Measurements from ENCODE around the gene CACNA2D2.

- TF ChIP-seq ATF3 (IDR thresholded peaks at IDR 0.05; ENCODE audit: insufficient read depth, low read depth, low read length) = no peak
- TF ChIP-seq, protein P1, sequence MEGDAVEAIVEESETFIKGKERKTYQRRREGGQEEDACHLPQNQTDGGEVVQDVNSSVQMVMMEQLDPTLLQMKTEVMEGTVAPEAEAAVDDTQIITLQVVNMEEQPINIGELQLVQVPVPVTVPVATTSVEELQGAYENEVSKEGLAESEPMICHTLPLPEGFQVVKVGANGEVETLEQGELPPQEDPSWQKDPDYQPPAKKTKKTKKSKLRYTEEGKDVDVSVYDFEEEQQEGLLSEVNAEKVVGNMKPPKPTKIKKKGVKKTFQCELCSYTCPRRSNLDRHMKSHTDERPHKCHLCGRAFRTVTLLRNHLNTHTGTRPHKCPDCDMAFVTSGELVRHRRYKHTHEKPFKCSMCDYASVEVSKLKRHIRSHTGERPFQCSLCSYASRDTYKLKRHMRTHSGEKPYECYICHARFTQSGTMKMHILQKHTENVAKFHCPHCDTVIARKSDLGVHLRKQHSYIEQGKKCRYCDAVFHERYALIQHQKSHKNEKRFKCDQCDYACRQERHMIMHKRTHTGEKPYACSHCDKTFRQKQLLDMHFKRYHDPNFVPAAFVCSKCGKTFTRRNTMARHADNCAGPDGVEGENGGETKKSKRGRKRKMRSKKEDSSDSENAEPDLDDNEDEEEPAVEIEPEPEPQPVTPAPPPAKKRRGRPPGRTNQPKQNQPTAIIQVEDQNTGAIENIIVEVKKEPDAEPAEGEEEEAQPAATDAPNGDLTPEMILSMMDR (IDR thresholded peaks at IDR 0.05; ENCODE audit: control extremely low read depth in 1 of 3, insufficient read depth in 1 of 3, low read depth in 1 of 3, low read length in 3 of 3) = no peak
- TF ChIP-seq POLR2A (IDR thresholded peaks at IDR 0.05; ENCODE audit: control extremely low read depth in 1 of 2, low read depth in 2 of 2, low read length in 2 of 2) = no peak
- TF ChIP-seq MAFK (IDR thresholded peaks at IDR 0.05; ENCODE audit: low read depth, low read length) = no peak
Measured at GRCh38 chr3:50354850-50355249, 148.6 kb downstream of the CACNA2D2 start.

Measured in H1 (cell line).